Hepatocyte (in vitro differentiated cells): Measurements from ENCODE around the gene TMEM59.
"Not testable (repeated sequence)": the region's sequence is repeated elsewhere in the genome, so short reads cannot be mapped to it uniquely, and the experiment has no call there.

Experiments used
- EZH2 ChIP-seq: fragments of 200-600 bp; sonication (generic); IDR thresholded peaks from 2 replicates; pipeline ENCODE4 v1.6.1; 2016; ENCODE audit warnings: antibody characterized with exemption, mild to moderate bottlenecking, borderline replicate concordance
- EZH2phosphoT487 ChIP-seq: fragments of 200-600 bp; sonication (generic); IDR thresholded peaks from one replicate; pipeline ENCODE4 v1.6.1; 2018; ENCODE audit warnings: antibody characterized with exemption, mild to moderate bottlenecking, low read depth, moderate library complexity; ENCODE audit not compliant: unreplicated experiment, severe bottlenecking
- TF ChIP-seq, protein P1 (sequence below): fragments of 200-600 bp; sonication (generic); IDR thresholded peaks from 2 replicates; pipeline ENCODE4 v1.5.1; 2016; ENCODE audit warnings: antibody characterized with exemption, mild to moderate bottlenecking; ENCODE audit not compliant: poor library complexity

- TF ChIP-seq, protein P1, sequence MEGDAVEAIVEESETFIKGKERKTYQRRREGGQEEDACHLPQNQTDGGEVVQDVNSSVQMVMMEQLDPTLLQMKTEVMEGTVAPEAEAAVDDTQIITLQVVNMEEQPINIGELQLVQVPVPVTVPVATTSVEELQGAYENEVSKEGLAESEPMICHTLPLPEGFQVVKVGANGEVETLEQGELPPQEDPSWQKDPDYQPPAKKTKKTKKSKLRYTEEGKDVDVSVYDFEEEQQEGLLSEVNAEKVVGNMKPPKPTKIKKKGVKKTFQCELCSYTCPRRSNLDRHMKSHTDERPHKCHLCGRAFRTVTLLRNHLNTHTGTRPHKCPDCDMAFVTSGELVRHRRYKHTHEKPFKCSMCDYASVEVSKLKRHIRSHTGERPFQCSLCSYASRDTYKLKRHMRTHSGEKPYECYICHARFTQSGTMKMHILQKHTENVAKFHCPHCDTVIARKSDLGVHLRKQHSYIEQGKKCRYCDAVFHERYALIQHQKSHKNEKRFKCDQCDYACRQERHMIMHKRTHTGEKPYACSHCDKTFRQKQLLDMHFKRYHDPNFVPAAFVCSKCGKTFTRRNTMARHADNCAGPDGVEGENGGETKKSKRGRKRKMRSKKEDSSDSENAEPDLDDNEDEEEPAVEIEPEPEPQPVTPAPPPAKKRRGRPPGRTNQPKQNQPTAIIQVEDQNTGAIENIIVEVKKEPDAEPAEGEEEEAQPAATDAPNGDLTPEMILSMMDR = not testable (repeated sequence)
- not testable (repeated sequence) for TF ChIP-seq EZH2, EZH2phosphoT487
Observed at GRCh38 chr1:54003750-54004480, 49.1 kb downstream of the TMEM59 start.
